HCT116 (cell line): ENCODE results near the gene KDM2B. TPM values are rescaled to one million over a fixed set of nuclear protein-coding genes. Genes with fewer than 3 reads are reported as not detected.

Experiments used
- ATAC-seq: fragments of 200-7000 bp; cut with Tn5 transposase; 2 replicates; pipeline ENCODE4 v1.9.1; 2020; ENCODE audit warnings: mild to moderate bottlenecking, moderate library complexity
- BruUV-seq: library from RNA; stranded (reverse); fragments of 400-500 nt; replicated peaks from 2 replicates; lab custom pipeline; 2021; lab: Mats Ljungman, UMichigan
- CTCF ChIA-PET: fragments of 300-600 bp; sonication (Branson Sonifier 250); formaldehyde crosslinking; loops from one replicate; lab custom pipeline; 2021; ENCODE audit warnings: antibody characterized with exemption; lab: Charles Lee
- POLR2A ChIA-PET: fragments of 300-600, 350-600 bp; sonication (Branson Sonifier 250); formaldehyde crosslinking; loops from one replicate; lab custom pipeline; 2021; ENCODE audit warnings: antibody characterized with exemption; lab: Charles Lee
- RAD21 ChIA-PET, 2 experiments: fragments of 300-600 bp; sonication (Branson Sonifier 250); formaldehyde crosslinking; loops; one replicate each; lab custom pipeline; 2023; ENCODE audit warnings: low total read pairs in 2 of 2; ENCODE audit not compliant: uncharacterized antibody in 2 of 2, unreplicated experiment in 2 of 2, low non-redundant PET in 1 of 2; lab: Charles Lee
- DNase-seq: peaks from one replicate; pipeline ENCODE4 v3.0.0-alpha.2; 2010; ENCODE audit warnings: low read depth, low spot score
- H2AFZ ChIP-seq: fragments of 200-600 bp; shearing (Covaris generic), sonication (generic); 2 replicates; pipeline ENCODE4 v1.6.1; 2017; ENCODE audit warnings: low read depth, mixed run types, mixed read lengths, antibody characterized with exemption, low read length; ENCODE audit not compliant: poor library complexity, severe bottlenecking
- H3K27ac ChIP-seq: 2 replicates; pipeline ENCODE4 v1.5.1; 2012; ENCODE audit warnings: low read depth, low read length
- H3K27me3 ChIP-seq: fragments of 200-600 bp; sonication (generic); 2 replicates; pipeline ENCODE4 v1.6.1; 2016; ENCODE audit warnings: mixed run types, low read length, mixed read lengths; ENCODE audit not compliant: insufficient read depth
- H3K36me3 ChIP-seq, 2 experiments: fragments of 200-500 bp in 1 of 2; fragments of 200-600 bp in 1 of 2; sonication (Bioruptor generic) in 1 of 2; sonication (generic) in 1 of 2; 2 replicates each; pipeline versions ENCODE4 v1.5.1 to v1.6.1; 2014 to 2016; ENCODE audit warnings: low read length in 2 of 2, inconsistent platforms in 1 of 2, mixed read lengths in 1 of 2, mixed run types in 1 of 2; ENCODE audit not compliant: insufficient read depth in 2 of 2, control insufficient read depth in 1 of 2
- H3K4me1 ChIP-seq, 2 experiments: fragments of 200-600 bp in 1 of 2; sonication (generic) in 1 of 2; 2 replicates each; pipeline versions ENCODE4 v1.5.1 to v1.6.1; 2012 to 2017; ENCODE audit warnings: low read length in 2 of 2, inconsistent platforms in 1 of 2, mild to moderate bottlenecking in 1 of 2, mixed read lengths in 1 of 2, mixed run types in 1 of 2, moderate library complexity in 1 of 2; ENCODE audit not compliant: insufficient read depth in 2 of 2, control insufficient read depth in 1 of 2
- H3K4me2 ChIP-seq: fragments of 200-600 bp; sonication (generic); 2 replicates; pipeline ENCODE4 v1.6.1; 2017; ENCODE audit warnings: mixed run types, low read length, mixed read lengths
- H3K4me3 ChIP-seq, 2 experiments: fragments of 200-600 bp in 1 of 2; sonication (generic) in 1 of 2; replicated peaks in 1 of 2; 2 replicates each; pipeline ENCODE4 v1.5.1; 2011 to 2016; ENCODE audit warnings: low read length in 2 of 2, control low read depth in 1 of 2, low read depth in 1 of 2, mild to moderate bottlenecking in 1 of 2, mixed read lengths in 1 of 2, mixed run types in 1 of 2
- H3K79me2 ChIP-seq: fragments of 200-600 bp; sonication (generic); 2 replicates; pipeline ENCODE4 v1.6.1; 2017; ENCODE audit warnings: mild to moderate bottlenecking, mixed run types, low read length, moderate library complexity, mixed read lengths; ENCODE audit not compliant: insufficient read depth
- H3K9ac ChIP-seq: fragments of 200-600 bp; sonication (generic); 2 replicates; pipeline ENCODE4 v1.6.1; 2016; ENCODE audit warnings: low read length, mixed read lengths
- H3K9me2 ChIP-seq: fragments of 200-600 bp; sonication (generic), shearing (Covaris generic); 2 replicates; pipeline ENCODE4 v1.6.1; 2017; ENCODE audit warnings: mixed run types, mild to moderate bottlenecking, moderate library complexity; ENCODE audit not compliant: insufficient read depth
- H3K9me3 ChIP-seq, 2 experiments: fragments of 200-500 bp in 1 of 2; fragments of 200-600 bp in 1 of 2; sonication (Bioruptor generic) in 1 of 2; sonication (generic) in 1 of 2; 2 replicates each; pipeline ENCODE4 v1.6.1; 2014 to 2017; ENCODE audit warnings: low read length in 2 of 2, mixed read lengths in 2 of 2, inconsistent platforms in 1 of 2, low read depth in 1 of 2, mild to moderate bottlenecking in 1 of 2, mixed run types in 1 of 2, moderate library complexity in 1 of 2; ENCODE audit not compliant: control insufficient read depth in 1 of 2, insufficient read depth in 1 of 2
- H4K20me1 ChIP-seq: fragments of 200-600 bp; sonication (generic), shearing (Covaris generic); 2 replicates; pipeline ENCODE4 v1.6.1; 2017; ENCODE audit warnings: mixed run types, mild to moderate bottlenecking, moderate library complexity; ENCODE audit not compliant: insufficient read depth
- EZH2 ChIP-seq: fragments of 200-600 bp; sonication (generic); IDR thresholded peaks from 2 replicates; pipeline ENCODE4 v1.6.1; 2017; ENCODE audit warnings: antibody characterized with exemption, mixed run types
- POLR2A ChIP-seq: IDR thresholded peaks from 2 replicates; pipeline ENCODE4 v1.7.0; 2011; ENCODE audit warnings: borderline replicate concordance; ENCODE audit not compliant: insufficient read depth, insufficient read length; ENCODE audit errors: extremely low read depth
- POLR2AphosphoS5 ChIP-seq: IDR thresholded peaks from 2 replicates; pipeline ENCODE4 v1.6.1; 2011; ENCODE audit warnings: mild to moderate bottlenecking, low read depth, low read length, moderate library complexity
- SIN3A ChIP-seq: IDR thresholded peaks from 2 replicates; pipeline ENCODE4 v1.6.1; 2012; ENCODE audit warnings: low read depth
- ZFX ChIP-seq: fragments of 450-650 bp; IDR thresholded peaks from 2 replicates; pipeline ENCODE4 v1.6.1; 2017
- ZNF274 ChIP-seq: fragments of 200-500 bp; sonication (Bioruptor generic); IDR thresholded peaks from 2 replicates; pipeline ENCODE4 v1.6.1; 2014; ENCODE audit warnings: mild to moderate bottlenecking, low read depth, low read length, inconsistent platforms
- intact Hi-C: fragments of 100-400 bp; cut with micrococcal nuclease; formaldehyde crosslinking; loops from 2 replicates; pipeline ENCODE4 v1.10.0; 2022
- total RNA-seq: library from RNA; stranded (reverse); gene quantifications from one replicate; pipeline ENCODE4 v1.2.1, GENCODE V29; 2021; ENCODE audit not compliant: unreplicated experiment
- TF ChIP-seq, protein P1 (sequence below): IDR thresholded peaks from 2 replicates; pipeline ENCODE4 v1.6.1; 2012
- TF ChIP-seq, protein P2 (sequence below), 3 experiments: fragments of 200-600 bp in 1 of 3; sonication (generic) in 1 of 3; IDR thresholded peaks in 2 of 3; conservative IDR thresholded peaks in 1 of 3; 2 replicates each; pipeline ENCODE4 v1.5.1; 2012 to 2017; ENCODE audit warnings: low read depth in 2 of 3, low read length in 2 of 3, antibody characterized with exemption in 1 of 3, borderline replicate concordance in 1 of 3, control low read depth in 1 of 3, mild to moderate bottlenecking in 1 of 3, mixed read lengths in 1 of 3, mixed run types in 1 of 3, moderate library complexity in 1 of 3; ENCODE audit not compliant: insufficient read depth in 1 of 3

The KDM2B gene
- total RNA-seq, 1 experiment from 2014 or later: 36.7 TPM

DNA sequence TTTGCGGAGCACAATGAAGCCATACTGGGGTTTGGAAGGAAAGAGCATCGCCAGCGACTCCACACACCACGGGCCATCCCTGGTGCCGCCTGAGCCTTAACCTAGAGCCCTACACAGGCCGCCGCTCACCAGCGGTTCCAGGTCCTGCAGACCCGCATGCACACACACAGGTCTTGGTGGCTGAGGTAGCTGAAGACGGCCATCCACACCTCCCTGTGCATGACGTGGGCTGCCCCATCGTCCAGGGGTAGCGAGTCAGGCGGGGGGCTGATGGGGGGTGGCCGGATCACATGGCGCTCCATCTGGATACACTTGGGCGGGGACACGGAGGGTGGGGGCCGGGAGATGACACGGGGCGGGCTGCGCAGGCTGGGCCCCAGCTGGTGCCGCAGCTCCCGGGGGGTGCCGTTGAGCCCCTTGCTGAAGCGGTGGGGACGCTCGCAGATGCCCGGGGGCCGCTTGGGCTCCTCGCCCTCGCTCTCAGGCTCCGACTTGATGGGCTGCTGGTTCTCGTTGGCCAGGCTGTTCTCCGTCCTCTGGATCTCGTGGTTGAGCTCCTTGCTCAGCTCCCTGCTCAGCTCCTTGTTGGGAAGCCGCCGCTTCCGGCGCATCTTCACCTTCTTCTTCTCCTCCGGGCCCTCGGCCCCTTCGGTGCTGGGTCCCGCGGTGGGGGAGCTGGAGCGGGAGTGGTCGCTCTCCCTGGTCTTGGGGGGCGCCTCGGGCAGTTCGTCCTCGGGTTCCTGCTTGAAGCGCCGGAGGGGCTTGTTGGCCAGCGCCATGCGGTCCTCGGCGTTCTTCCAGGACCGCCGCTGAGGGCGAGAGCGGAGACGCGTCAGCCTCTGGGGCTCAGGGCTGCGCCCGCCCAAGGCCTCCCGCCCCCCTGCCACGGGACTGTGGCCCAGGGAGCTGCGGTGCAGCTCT, 138.5 kb downstream of the KDM2B start:
- H3K9me3 ChIP-seq: no peaks in the 10 kb centered on the region
- peaks cover 5% of the 10 kb centered on the region; the same call in 1 of the 2 replicates for H3K79me2 ChIP-seq
- ChIA-PET RAD21 (no interaction called here), CTCF (interaction anchor here (0.9 to 3.2 kb wide), 13 partner anchors 8 to 381 kb away, joined by 3 to 19 read pairs (median 4); no protein-coding TSS in a partner anchor), POLR2A (interaction anchor here (1.3 kb wide), 1 partner anchor 107 kb away, joined by 3 read pairs; no protein-coding TSS in a partner anchor)
- H3K36me3 ChIP-seq: peaks cover 19 to 25% of the 10 kb centered on the region in 2 experiments; a peak in 3 of 4 replicates
- H4K20me1 ChIP-seq: no peaks in the 10 kb centered on the region
- H2AFZ ChIP-seq: no peak overlapping the region
- DNase-seq: no peak
- no peak overlapping the region for H3K4me3 ChIP-seq
- H3K4me1 ChIP-seq: peaks cover 0 to 3% of the 10 kb centered on the region in 2 experiments; a peak in 1 of 4 replicates
- no peak for TF ChIP-seq POLR2A
- TF ChIP-seq EZH2: no peak
- TF ChIP-seq, protein P1, sequence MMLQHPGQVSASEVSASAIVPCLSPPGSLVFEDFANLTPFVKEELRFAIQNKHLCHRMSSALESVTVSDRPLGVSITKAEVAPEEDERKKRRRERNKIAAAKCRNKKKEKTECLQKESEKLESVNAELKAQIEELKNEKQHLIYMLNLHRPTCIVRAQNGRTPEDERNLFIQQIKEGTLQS: no peak
- no peak for TF ChIP-seq POLR2AphosphoS5
- TF ChIP-seq SIN3A: no peak
- no peak for TF ChIP-seq ZNF274
- TF ChIP-seq, all 23 proteins: peak for 0
- H3K27ac ChIP-seq: no peak overlapping the region
- BruUV-seq: no TSS peak
- intact Hi-C loops: loop anchor here (5.0 kb wide), 1 partner anchor 380 kb away; no protein-coding TSS in a partner anchor
- ATAC-seq: no peak
- no peaks in the 10 kb centered on the region for H3K9me2 ChIP-seq
- H3K9ac ChIP-seq: no peak overlapping the region
- H3K4me2 ChIP-seq: no peak overlapping the region
- H3K27me3 ChIP-seq: no peaks in the 10 kb centered on the region

DNA sequence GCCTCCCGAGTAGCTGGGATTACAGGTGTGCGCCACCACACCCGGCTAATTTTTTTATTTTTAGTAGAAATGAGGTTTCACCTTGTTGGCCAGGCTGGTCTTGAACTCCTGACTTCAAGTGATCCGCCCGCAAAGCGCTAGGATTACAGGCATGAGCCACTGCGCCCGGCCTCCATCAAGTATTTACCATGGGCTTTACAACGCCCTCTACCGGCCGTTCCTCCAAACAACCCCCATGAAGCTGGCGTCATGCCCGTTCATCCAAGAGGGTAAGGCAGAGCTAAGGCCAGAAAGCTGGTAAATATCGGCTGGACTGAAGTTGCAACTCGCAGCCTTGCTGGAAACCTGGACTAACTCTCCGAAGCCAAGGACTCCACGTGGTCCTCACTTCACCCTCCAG, 139.3 kb downstream of the KDM2B start:
- no peak for DNase-seq
- Histone ChIP-seq H3K4me3 (no peak overlapping the region), H3K79me2 (peaks cover 5% of the 10 kb centered on the region; the same call in 1 of the 2 replicates), H3K27me3 (no peaks in the 10 kb centered on the region), H3K9me2 (no peaks in the 10 kb centered on the region), H4K20me1 (no peaks in the 10 kb centered on the region)
- no TSS peak for BruUV-seq
- intact Hi-C loops: loop anchor here (5.0 kb wide), 1 partner anchor 379 kb away; no protein-coding TSS in a partner anchor
- ChIA-PET RAD21 (no interaction called here), CTCF (interaction anchor here (1.2 to 3.2 kb wide), 2 partner anchors 25 to 107 kb away, joined by 3 to 19 read pairs; no protein-coding TSS in a partner anchor)
- no peak for ATAC-seq
- TF ChIP-seq, protein P2, sequence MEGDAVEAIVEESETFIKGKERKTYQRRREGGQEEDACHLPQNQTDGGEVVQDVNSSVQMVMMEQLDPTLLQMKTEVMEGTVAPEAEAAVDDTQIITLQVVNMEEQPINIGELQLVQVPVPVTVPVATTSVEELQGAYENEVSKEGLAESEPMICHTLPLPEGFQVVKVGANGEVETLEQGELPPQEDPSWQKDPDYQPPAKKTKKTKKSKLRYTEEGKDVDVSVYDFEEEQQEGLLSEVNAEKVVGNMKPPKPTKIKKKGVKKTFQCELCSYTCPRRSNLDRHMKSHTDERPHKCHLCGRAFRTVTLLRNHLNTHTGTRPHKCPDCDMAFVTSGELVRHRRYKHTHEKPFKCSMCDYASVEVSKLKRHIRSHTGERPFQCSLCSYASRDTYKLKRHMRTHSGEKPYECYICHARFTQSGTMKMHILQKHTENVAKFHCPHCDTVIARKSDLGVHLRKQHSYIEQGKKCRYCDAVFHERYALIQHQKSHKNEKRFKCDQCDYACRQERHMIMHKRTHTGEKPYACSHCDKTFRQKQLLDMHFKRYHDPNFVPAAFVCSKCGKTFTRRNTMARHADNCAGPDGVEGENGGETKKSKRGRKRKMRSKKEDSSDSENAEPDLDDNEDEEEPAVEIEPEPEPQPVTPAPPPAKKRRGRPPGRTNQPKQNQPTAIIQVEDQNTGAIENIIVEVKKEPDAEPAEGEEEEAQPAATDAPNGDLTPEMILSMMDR (IDR thresholded peaks at IDR 0.05 in 2 of 3, conservative IDR thresholded peaks at IDR 0.05 in 1 of 3; ENCODE audit: borderline replicate concordance in 1 of 3, insufficient read depth in 1 of 3, low read depth in 2 of 3, low read length in 2 of 3): peak in 2 of 3 experiments; percentile 33 to 41; a peak in 4 of 6 replicates
- no peak for TF ChIP-seq ZFX
- TF ChIP-seq, all 23 proteins: peak for 1
- Histone ChIP-seq H3K4me2 (no peak overlapping the region), H3K36me3 (peaks cover 21 to 32% of the 10 kb centered on the region in 2 experiments; a peak in 3 of 4 replicates), H2AFZ (no peak overlapping the region), H3K9me3 (peaks cover 1 to 4% of the 10 kb centered on the region in 2 experiments; a peak in 2 of 4 replicates), H3K27ac (no peak overlapping the region), H3K9ac (no peak overlapping the region), H3K4me1 (peaks cover 0 to 3% of the 10 kb centered on the region in 2 experiments; a peak in 1 of 4 replicates)
- POLR2A ChIA-PET: interaction anchor here (1.3 kb wide), 1 partner anchor 107 kb away, joined by 3 read pairs; no protein-coding TSS in a partner anchor
